GM18498 (cell line): ENCODE data around the gene NAA80.

Experiments used
- ATAC-seq: cut with Tn5 transposase; IDR thresholded peaks from one replicate; pipeline ENCODE4 v1.9.1; 2021; ENCODE audit warnings: mild to moderate bottlenecking, moderate library complexity; ENCODE audit not compliant: unreplicated experiment

The NAA80 gene, protein sequence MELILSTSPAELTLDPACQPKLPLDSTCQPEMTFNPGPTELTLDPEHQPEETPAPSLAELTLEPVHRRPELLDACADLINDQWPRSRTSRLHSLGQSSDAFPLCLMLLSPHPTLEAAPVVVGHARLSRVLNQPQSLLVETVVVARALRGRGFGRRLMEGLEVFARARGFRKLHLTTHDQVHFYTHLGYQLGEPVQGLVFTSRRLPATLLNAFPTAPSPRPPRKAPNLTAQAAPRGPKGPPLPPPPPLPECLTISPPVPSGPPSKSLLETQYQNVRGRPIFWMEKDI

GRCh38 chr3:50298836-50299637, at the start of gene NAA80, which contains the start of gene HYAL3:
NAA80 (minus strand) TSS chr3:50299405; CDS start chr3:50297463, 1,942 bp downstream.
HYAL3 (minus strand) TSS chr3:50299405; CDS start chr3:50295602, 3,803 bp downstream.
- peak; percentile 89 for ATAC-seq

GRCh38 chr3:50347187-50347813, 48.1 kb upstream of the NAA80 start:
- no peak for ATAC-seq

- no peak for ATAC-seq
Observed at GRCh38 chr3:50345586-50346234, 46.5 kb upstream of the NAA80 start, which contains the start of gene ZMYND10. ZMYND10 (minus strand) TSS chr3:50345732; CDS start chr3:50345579, 153 bp downstream.

DNA sequence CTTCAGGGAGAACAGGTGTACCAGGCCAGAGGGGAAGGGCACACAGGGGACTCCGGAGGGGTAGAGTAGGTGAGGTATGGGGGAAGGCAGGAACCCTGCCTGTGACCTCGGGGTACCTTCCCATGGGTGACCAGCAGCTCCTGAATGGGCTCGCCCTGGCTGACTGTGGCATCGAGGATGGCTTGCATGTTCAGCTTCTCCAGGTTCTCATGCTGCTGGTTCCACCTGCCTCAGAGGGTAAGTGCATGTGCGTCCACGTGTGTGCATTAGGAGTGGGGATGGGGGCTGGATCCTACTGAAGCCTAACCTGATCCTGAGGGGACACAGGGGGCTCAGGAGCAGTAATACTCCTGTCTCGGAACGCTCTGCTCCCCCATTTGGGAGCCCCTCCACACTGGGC, 45.8 kb upstream of the NAA80 start:
- no peak for ATAC-seq

DNA sequence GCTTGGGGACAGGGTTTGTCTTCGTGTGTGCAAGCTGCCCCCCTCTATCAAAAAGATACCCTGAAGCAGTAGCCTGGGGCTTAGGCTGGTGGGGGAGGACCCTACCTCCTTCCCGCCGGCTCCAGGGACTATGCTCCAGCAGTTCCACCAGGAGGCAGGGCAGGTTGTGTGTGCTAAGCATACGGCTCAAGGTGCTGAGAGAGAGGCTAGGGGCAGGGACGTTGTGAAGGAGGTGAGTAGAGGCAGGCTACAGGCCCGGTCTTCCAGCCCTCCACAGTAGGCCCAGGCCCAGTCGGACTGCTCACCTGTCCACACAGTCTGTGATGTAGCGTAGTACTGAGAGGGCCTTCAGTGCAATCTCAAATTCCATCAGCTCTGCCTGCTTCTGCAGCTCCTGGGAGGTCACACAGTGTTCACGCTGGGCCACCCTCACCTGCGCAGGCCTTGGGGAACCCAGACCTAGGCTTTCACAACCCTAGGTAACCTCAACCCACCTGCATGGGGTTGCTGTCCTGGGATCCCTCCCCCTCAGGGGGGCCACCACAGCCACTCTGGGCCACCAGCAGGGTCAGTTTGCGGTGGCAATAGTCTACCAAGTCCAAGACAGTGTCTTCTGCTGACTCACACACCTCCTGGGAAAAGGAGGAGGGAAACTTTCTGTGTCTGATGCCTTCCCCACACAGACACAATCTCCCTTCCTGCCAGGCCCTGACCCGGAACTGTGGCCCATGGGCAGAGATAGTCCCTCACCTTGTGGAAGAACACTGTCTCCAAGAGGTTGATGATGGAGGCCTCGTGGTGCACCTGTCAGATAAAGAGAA, 43.8 kb upstream of the NAA80 start:
- ATAC-seq, result no peak

- ATAC-seq, result no peak
Observed at GRCh38 chr3:50341996-50342650, 42.9 kb upstream of the NAA80 start.

- no peak for ATAC-seq
Observed at GRCh38 chr3:50341537-50341936, 42.3 kb upstream of the NAA80 start.

GRCh38 chr3:50340448-50341329, 41.5 kb upstream of the NAA80 start, which contains the start of gene RASSF1:
RASSF1 (minus strand) TSS chr3:50340836; CDS start chr3:50340805, 31 bp downstream.
- peak; percentile 13 for ATAC-seq

GRCh38 chr3:50340147-50340447, 40.9 kb upstream of the NAA80 start:
- no peak for ATAC-seq

DNA sequence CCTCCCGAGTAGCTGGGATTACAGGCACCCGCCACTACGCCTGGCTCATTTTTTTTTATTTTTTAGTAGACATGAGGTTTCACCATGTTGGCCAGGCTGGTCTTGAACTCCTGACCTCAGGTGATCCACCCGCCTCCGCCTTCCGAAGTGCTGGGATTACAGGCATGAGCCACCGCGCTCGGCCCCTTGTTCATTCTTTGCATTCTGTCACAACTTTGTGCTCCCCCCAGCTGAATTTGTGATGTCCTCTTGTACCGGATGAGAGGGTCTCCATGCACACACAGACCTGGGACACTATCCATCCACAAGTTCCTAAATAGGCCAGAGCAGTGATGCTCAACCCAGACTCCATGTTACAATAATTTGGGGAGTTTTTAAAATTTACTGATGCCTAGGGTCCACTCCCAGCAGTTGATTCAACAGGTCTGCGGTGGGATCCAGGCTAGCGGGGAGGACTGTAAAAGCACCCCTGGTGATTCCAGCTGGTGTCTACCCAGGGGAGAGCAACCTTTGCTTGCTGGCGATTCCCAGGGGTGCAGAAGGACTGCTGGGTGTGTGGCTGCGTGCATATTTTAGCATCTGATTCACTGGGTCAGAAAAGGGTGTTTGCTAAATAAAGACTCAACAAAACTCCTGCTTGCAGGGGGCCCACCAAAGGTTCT, 40.4 kb upstream of the NAA80 start:
- ATAC-seq, result no peak

- no peak for ATAC-seq
Observed at GRCh38 chr3:50338965-50339364, 39.8 kb upstream of the NAA80 start.

- ATAC-seq, result peak; percentile 77
Observed at GRCh38 chr3:50337175-50337861, 38.1 kb upstream of the NAA80 start.

DNA sequence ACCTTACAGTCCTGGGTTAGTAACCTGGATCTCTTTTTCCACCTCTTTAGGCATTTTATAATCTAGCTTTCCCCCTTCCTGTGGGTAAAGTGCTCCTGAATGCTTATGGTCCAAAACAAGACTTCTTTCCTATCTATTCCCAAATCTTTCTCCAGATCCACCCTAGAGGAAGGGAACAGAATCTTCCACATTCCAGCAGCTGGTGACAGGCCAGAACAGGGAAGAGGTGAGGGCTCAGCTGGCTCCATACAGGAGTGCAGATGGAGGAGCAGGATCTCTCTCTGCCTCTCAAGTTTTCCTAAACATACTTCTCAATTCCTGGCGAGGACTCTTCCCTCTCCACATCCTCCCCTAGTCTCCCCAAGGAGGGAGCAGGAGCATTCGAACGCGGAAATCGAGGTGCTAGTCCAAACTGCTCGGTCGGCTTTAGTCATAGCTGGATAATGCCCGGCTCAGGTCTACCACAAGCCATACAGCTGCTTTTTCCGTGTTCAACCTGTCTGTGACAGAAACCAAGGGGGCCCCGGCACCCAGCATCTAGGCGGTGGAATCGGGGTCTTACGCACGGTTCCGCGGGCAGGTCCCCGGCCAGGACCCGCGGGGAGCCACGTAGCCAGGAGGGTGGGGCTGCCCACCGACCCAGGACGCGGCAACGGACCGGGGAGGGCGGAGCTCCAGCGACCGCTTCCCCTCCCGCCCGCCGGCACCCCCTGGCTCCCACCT, 37.4 kb upstream of the NAA80 start:
- ATAC-seq, result peak; percentile 40

DNA sequence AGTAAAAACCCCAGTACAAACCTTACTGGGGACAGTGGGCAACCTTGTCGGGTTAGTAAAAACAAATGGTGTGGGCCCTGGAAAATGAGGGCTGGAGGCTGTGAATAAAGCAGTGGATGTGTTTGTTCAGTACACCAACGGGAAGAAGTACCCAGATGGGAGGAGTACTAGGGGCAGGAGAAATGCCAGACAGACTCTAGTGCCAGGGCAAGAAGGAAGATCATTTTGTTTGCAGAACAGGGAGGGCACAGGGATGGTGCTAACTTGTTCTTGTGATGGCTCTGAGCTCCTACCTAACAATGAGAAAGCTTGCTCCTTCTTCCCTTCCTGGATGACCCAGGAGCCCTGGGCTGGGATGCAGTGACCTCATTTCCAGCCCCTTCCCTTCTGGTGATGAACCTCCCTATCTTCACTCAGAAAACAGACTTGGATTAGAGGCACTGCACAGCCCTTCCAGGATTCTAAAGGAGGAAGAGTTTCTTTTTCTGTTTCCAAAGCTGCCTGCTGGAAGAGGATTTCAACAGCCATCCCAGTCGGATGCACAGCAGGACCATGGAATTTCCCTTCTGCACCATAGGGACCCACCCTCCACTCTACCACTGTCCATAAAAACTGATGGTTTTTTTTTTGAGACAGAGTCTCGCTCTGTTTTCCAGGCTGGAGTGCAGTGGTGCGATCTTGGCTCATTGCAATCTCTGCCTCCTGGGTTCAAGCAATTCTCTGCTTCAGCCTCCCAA, 35.3 kb upstream of the NAA80 start:
- ATAC-seq, result no peak

DNA sequence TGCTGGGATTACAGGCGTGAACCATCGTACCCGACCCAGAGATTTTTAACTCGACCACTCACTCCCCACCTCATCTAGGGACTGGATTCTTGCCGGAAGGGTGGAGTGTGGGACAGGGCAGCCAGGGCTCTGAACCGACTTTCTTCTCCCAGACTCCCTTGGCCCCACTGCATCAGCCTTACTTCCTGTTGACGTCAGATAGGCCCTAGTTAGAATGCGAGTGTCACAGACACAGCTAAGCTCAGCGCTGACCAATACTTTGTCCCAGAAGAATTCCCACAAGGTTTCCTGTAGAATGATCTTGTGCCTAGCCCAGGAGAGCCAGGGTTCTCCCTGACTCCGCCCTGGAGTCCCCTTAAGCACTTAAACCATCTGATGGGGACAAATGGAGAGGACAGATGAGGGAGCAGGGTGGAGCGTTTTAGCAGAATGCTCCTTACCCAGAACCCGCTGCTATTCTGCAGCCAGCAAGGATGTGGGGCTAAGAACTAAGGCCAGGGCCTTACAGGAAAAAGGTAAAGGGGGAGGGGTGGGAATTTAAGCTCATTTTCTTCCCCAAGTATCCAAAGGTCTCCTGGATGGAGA, 34.6 kb upstream of the NAA80 start:
- ATAC-seq, result no peak

- ATAC-seq, result no peak
Observed at GRCh38 chr3:50331364-50331907, 32.2 kb upstream of the NAA80 start.
